Effector memory CD4-positive, alpha-beta T cell (primary cell): ENCODE data around the gene OR2A1.
"Not testable (repeated sequence)": the region's sequence is repeated elsewhere in the genome, so short reads cannot be mapped to it uniquely, and the experiment has no call there.

Experiments
- DNase-seq, 3 donors: peaks; one replicate each; pipeline ENCODE4 v3.0.0-alpha.2; 2020
- H3K27ac ChIP-seq: 2 replicates; pipeline ENCODE4 v1.7.0; 2013; ENCODE audit warnings: mild to moderate bottlenecking, low read length, moderate library complexity; ENCODE audit not compliant: insufficient read depth, poor library complexity, severe bottlenecking
- H3K27me3 ChIP-seq: replicated peaks from 2 replicates; pipeline ENCODE4 v1.7.0; 2013; ENCODE audit warnings: mild to moderate bottlenecking, low read length; ENCODE audit not compliant: insufficient read depth, control insufficient read depth, poor library complexity, severe bottlenecking
- H3K36me3 ChIP-seq: 2 replicates; pipeline ENCODE4 v1.7.0; 2013; ENCODE audit warnings: mild to moderate bottlenecking, low read length, moderate library complexity; ENCODE audit not compliant: control insufficient read depth, insufficient read depth
- H3K4me1 ChIP-seq: 2 replicates; pipeline ENCODE4 v1.7.0; 2013; ENCODE audit warnings: low read length, mild to moderate bottlenecking; ENCODE audit not compliant: control insufficient read depth, insufficient read depth, poor library complexity, severe bottlenecking
- H3K4me3 ChIP-seq: 2 replicates; pipeline ENCODE4 v1.7.0; 2013; ENCODE audit warnings: low read length, low read depth, mild to moderate bottlenecking; ENCODE audit not compliant: insufficient read depth, poor library complexity, severe bottlenecking
- H3K9me3 ChIP-seq: 2 replicates; pipeline ENCODE4 v1.7.0; 2013; ENCODE audit warnings: mild to moderate bottlenecking, low read length, moderate library complexity; ENCODE audit not compliant: control insufficient read depth

The OR2A1 gene

GRCh38 chr7:144323359-144323758 is 11.1 kb downstream of the OR2A1 start:
- H3K27ac ChIP-seq, H3K36me3 ChIP-seq, H3K27me3 ChIP-seq, H3K4me1 ChIP-seq, H3K9me3 ChIP-seq, DNase-seq, H3K4me3 ChIP-seq: not testable (repeated sequence)

GRCh38 chr7:144325868-144326267 is 13.6 kb downstream of the OR2A1 start:
- not testable (repeated sequence) for H3K36me3 ChIP-seq, H3K4me3 ChIP-seq, H3K9me3 ChIP-seq, H3K27me3 ChIP-seq, DNase-seq, H3K27ac ChIP-seq, H3K4me1 ChIP-seq

GRCh38 chr7:144330044-144330443 is 17.8 kb downstream of the OR2A1 start:
- H3K4me3 ChIP-seq, H3K9me3 ChIP-seq, H3K27ac ChIP-seq, DNase-seq, H3K4me1 ChIP-seq, H3K36me3 ChIP-seq, H3K27me3 ChIP-seq: not testable (repeated sequence)

GRCh38 chr7:144331221-144331995 is 19.2 kb downstream of the OR2A1 start:
- H3K9me3 ChIP-seq, H3K27ac ChIP-seq, H3K4me3 ChIP-seq, H3K4me1 ChIP-seq, H3K27me3 ChIP-seq, H3K36me3 ChIP-seq, DNase-seq: not testable (repeated sequence)

GRCh38 chr7:144331996-144332288 is 19.7 kb downstream of the OR2A1 start:
- not testable (repeated sequence) for H3K4me1 ChIP-seq, H3K36me3 ChIP-seq, H3K27me3 ChIP-seq, H3K9me3 ChIP-seq, DNase-seq, H3K27ac ChIP-seq, H3K4me3 ChIP-seq

GRCh38 chr7:144348625-144349024 is 36.4 kb downstream of the OR2A1 start:
- not testable (repeated sequence) for H3K4me3 ChIP-seq, H3K9me3 ChIP-seq

GRCh38 chr7:144351667-144352066 is 39.4 kb downstream of the OR2A1 start:
- H3K27me3 ChIP-seq, DNase-seq, H3K27ac ChIP-seq, H3K9me3 ChIP-seq, H3K36me3 ChIP-seq, H3K4me3 ChIP-seq, H3K4me1 ChIP-seq: not testable (repeated sequence)

More at GRCh38 chr7:144348625-144349024, 36.4 kb downstream of the OR2A1 start:
- DNase-seq, H3K27ac ChIP-seq, H3K27me3 ChIP-seq, H3K4me1 ChIP-seq, H3K36me3 ChIP-seq: not testable (repeated sequence)

GRCh38 chr7:144355176-144355822 is 43.1 kb downstream of the OR2A1 start, which contains the start of gene ARHGEF5:
Gene ARHGEF5 (plus strand): TSS chr7:144355402. CDS start chr7:144362670, 7,268 bp downstream.
- H3K27me3 ChIP-seq, H3K4me1 ChIP-seq, H3K36me3 ChIP-seq, H3K27ac ChIP-seq, H3K9me3 ChIP-seq, H3K4me3 ChIP-seq, DNase-seq: not testable (repeated sequence)

GRCh38 chr7:144356185-144356584 is 44.0 kb downstream of the OR2A1 start:
- not testable (repeated sequence) for DNase-seq, H3K27ac ChIP-seq, H3K36me3 ChIP-seq, H3K9me3 ChIP-seq, H3K4me1 ChIP-seq, H3K27me3 ChIP-seq, H3K4me3 ChIP-seq

GRCh38 chr7:144356860-144357259 is 44.6 kb downstream of the OR2A1 start:
- not testable (repeated sequence) for H3K27ac ChIP-seq

More at GRCh38 chr7:144356860-144357259, 44.6 kb downstream of the OR2A1 start:
- not testable (repeated sequence) for H3K4me3 ChIP-seq, H3K9me3 ChIP-seq, H3K27me3 ChIP-seq, DNase-seq, H3K36me3 ChIP-seq, H3K4me1 ChIP-seq
